Karpas-422 (cell line): ENCODE results near the gene TRAM2. TPM values are rescaled to one million over a fixed set of nuclear protein-coding genes. Genes with fewer than 3 reads are reported as not detected.

ENCODE experiments used
- DNase-seq: peaks from one replicate; pipeline ENCODE4 v3.0.0-alpha.2; 2015
- H2AFZ ChIP-seq: fragments of 200-600 bp; sonication (generic); 2 replicates; pipeline ENCODE4 v1.6.1; 2014; ENCODE audit warnings: antibody characterized with exemption, low read length, mixed read lengths
- H3K27ac ChIP-seq: fragments of 200-600 bp; sonication (generic); 2 replicates; pipeline ENCODE4 v1.5.1; 2014; ENCODE audit warnings: mild to moderate bottlenecking, low read length, moderate library complexity
- H3K27me3 ChIP-seq: fragments of 200-600 bp; sonication (generic); 2 replicates; pipeline ENCODE4 v1.6.1; 2014; ENCODE audit warnings: low read length, mixed read lengths
- H3K36me3 ChIP-seq: fragments of 200-600 bp; sonication (generic); 2 replicates; pipeline ENCODE4 v1.6.1; 2014; ENCODE audit warnings: low read length, mixed read lengths; ENCODE audit not compliant: insufficient read depth
- H3K4me1 ChIP-seq: fragments of 200-600 bp; sonication (generic); 2 replicates; pipeline ENCODE4 v1.6.1; 2014; ENCODE audit warnings: mild to moderate bottlenecking, low read length, mixed read lengths
- H3K4me2 ChIP-seq: fragments of 200-600 bp; sonication (generic); 2 replicates; pipeline ENCODE4 v1.6.1; 2014; ENCODE audit warnings: low read length, low read depth, mild to moderate bottlenecking; ENCODE audit not compliant: poor library complexity, severe bottlenecking
- H3K4me3 ChIP-seq: fragments of 200-600 bp; sonication (generic); 2 replicates; pipeline ENCODE4 v1.5.1; 2014; ENCODE audit warnings: mild to moderate bottlenecking, antibody characterized with exemption, low read length, mixed read lengths
- H3K79me2 ChIP-seq: fragments of 200-600 bp; sonication (generic); 2 replicates; pipeline ENCODE4 v1.6.1; 2014; ENCODE audit warnings: mild to moderate bottlenecking, low read length, mixed read lengths
- H3K9ac ChIP-seq: fragments of 200-600 bp; sonication (generic); 2 replicates; pipeline ENCODE4 v1.6.0; 2014; ENCODE audit warnings: low read length
- H3K9me2 ChIP-seq: fragments of 200-600 bp; sonication (generic), shearing (Covaris generic); replicated peaks from 2 replicates; pipeline ENCODE4 v1.6.0; 2014; ENCODE audit warnings: mild to moderate bottlenecking, low read length, moderate library complexity; ENCODE audit not compliant: insufficient read depth
- H3K9me3 ChIP-seq: fragments of 300-700, 200-600 bp; sonication (generic); 2 replicates; pipeline ENCODE4 v1.6.1; 2014; ENCODE audit warnings: low read length, mixed read lengths
- H4K20me1 ChIP-seq: fragments of 200-600 bp; sonication (generic); 2 replicates; pipeline ENCODE4 v1.6.1; 2014; ENCODE audit warnings: mild to moderate bottlenecking, antibody characterized with exemption, low read length, low read depth; ENCODE audit not compliant: insufficient read depth
- total RNA-seq: library from RNA; depleted of rRNA; stranded (reverse); fragments of >200 nt; shearing (Covaris generic); gene quantifications from 2 replicates; pipeline ENCODE4 v1.2.3, GENCODE V29; 2014; ENCODE audit warnings: low replicate concordance

Gene TRAM2
- total RNA-seq, 1 experiment from 2014 or later: 24.1 TPM

DNA sequence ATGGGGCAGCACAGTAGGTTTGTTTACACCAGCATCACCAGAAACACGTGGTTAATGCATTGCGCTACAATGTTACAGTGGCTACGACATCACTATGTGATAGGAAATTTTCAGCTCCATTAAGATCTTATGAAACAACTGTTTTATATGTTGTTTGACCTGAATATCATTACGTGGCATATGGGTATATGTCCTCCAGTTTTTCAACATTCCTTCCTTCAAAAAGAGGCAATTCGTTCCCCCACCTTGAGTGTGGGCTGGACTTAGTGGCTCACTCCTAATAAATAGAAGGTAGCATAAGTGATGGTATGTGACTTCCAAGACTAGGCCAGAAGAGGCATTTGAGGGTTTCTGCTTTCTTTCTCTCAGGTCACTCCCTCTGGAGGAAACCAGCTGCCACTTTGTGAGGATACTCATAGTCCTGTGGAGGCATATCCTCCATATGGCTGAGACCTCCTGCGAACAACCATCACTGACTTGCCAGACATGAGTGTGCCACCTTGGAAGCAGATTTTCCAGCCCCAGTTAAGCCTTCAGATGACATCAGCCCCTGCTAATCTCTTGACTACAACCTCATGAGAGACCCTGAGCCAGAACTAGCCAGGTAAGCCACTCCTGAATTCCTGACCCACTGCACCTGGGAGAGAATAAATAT is 2.3 kb upstream of the TRAM2 start:
- H3K4me2 ChIP-seq: no peak overlapping the region
- no peak overlapping the region for H3K4me3 ChIP-seq
- no peak overlapping the region for H3K27ac ChIP-seq
- H3K79me2 ChIP-seq: peaks cover 26% of the 10 kb centered on the region
- peaks cover 23% of the 10 kb centered on the region for H4K20me1 ChIP-seq
- H3K4me1 ChIP-seq: peaks cover 32% of the 10 kb centered on the region
- no peak overlapping the region for H2AFZ ChIP-seq
- H3K36me3 ChIP-seq: no peaks in the 10 kb centered on the region
- no peaks in the 10 kb centered on the region for H3K27me3 ChIP-seq
- DNase-seq: no peak
- no peaks in the 10 kb centered on the region for H3K9me3 ChIP-seq
- no peak overlapping the region for H3K9ac ChIP-seq
- H3K9me2 ChIP-seq: no peaks in the 10 kb centered on the region

DNA sequence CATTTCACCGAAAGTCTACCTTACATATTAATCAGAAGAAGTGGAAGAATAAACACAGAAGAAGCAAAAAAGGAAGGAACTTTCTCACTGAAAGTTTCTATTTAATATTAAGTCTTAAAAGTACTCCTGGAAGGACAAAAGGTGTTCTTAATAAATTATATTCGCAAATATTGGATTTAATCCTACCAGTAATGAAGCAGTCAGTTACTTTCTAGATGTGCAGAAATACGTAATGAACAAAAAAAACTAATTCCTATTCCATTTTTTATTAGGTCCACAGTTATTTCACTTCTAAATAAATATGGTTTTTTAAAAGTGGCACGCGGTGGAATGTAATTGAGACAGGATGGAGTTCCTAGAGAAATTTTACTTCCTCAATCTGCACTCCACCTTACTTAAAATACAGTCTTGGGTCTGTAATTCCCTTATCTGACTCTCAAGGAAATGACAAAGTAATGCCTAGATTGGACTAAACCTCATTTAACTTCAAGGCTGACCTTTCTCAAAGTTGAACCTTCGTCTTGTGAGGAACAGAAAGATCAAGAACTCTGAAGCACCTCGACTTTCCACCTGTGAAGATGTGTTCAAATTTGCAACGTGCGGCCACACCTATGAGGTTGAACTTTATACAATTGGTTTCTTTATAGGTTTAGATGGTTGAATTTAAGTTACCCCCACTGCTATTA is 1.1 kb upstream of the TRAM2 start:
- Histone ChIP-seq H3K9ac (peak overlapping the region; percentile 86), H3K27me3 (no peaks in the 10 kb centered on the region), H4K20me1 (peaks cover 35% of the 10 kb centered on the region), H3K9me3 (no peaks in the 10 kb centered on the region), H3K36me3 (no peaks in the 10 kb centered on the region), H3K4me2 (peak overlapping the region; percentile 97), H3K4me1 (peaks cover 44% of the 10 kb centered on the region), H3K4me3 (peak overlapping the region; percentile 91), H3K27ac (peak overlapping the region; percentile 52), H3K79me2 (peaks cover 38% of the 10 kb centered on the region), H3K9me2 (no peaks in the 10 kb centered on the region), H2AFZ (peak overlapping the region; percentile 90)
- peak; percentile 49 for DNase-seq

DNA sequence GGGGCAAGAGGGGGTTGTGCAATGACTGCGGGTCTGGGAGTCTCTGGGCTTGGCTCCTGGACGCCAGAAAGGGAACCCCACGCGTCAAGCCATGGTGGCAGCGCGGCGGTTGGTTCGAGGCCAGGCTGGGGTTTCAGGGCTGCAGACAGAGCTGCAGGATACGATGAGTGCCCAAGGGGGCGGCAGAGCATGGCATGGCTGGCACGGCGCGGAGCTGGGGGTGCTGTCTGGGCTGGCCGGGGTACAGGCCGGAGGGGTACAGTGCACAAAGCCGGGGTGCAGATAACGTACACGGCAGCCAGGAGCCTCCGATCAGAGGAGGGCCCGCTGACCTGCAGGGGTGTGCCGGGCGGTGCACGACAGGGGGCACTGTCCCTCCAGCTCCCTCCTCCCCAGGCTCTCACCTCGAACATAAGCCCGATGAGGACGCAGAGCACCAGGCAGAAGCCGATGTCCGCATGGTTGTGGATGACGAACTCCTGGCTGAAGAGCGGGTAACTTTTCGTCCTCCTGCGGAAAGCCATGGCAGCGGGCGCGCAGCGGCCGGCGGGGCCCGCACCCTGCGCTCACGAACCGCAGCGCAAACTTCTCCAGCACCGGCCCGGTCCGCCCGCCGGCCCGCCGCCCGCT is 353 bp downstream of the TRAM2 start:
- H3K27me3 ChIP-seq: no peaks in the 10 kb centered on the region
- peak overlapping the region; percentile 54; the same call in 1 of the 2 replicates for H2AFZ ChIP-seq
- peaks cover 52% of the 10 kb centered on the region for H3K79me2 ChIP-seq
- H4K20me1 ChIP-seq: peaks cover 42% of the 10 kb centered on the region
- H3K4me3 ChIP-seq: peak overlapping the region; percentile 83
- peak; percentile 89 for DNase-seq
- no peaks in the 10 kb centered on the region for H3K36me3 ChIP-seq
- peak overlapping the region; percentile 79 for H3K4me2 ChIP-seq
- H3K27ac ChIP-seq: peak overlapping the region; percentile 48
- peak overlapping the region; percentile 82 for H3K9ac ChIP-seq
- no peaks in the 10 kb centered on the region for H3K9me2 ChIP-seq
- H3K9me3 ChIP-seq: no peaks in the 10 kb centered on the region
- peaks cover 56% of the 10 kb centered on the region for H3K4me1 ChIP-seq

DNA sequence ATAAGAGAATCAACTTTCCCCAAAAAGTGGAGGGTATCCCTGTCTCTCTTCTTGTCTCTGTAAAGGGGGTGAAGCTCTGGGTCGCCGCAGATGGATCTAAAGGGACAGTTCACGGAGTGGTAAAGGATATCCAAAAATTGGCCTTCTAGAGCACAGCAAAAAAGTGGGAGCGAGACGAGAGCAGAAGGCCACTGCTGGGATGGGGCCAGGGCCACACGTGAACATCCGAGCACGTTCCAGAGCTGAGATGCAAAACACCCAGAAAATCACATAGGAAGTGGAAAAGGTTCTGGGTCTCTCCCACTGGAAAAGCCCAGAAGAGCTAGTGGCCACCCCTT is 837 bp downstream of the TRAM2 start:
- peak overlapping the region; percentile 79 for H3K4me2 ChIP-seq
- peaks cover 57% of the 10 kb centered on the region for H3K79me2 ChIP-seq
- peaks cover 47% of the 10 kb centered on the region for H4K20me1 ChIP-seq
- no peaks in the 10 kb centered on the region for H3K9me2 ChIP-seq
- H3K9me3 ChIP-seq: no peaks in the 10 kb centered on the region
- H3K4me3 ChIP-seq: peak overlapping the region; percentile 83
- H3K27ac ChIP-seq: peak overlapping the region; percentile 48
- H3K4me1 ChIP-seq: peaks cover 61% of the 10 kb centered on the region
- peak overlapping the region; percentile 82 for H3K9ac ChIP-seq
- H2AFZ ChIP-seq: no peak overlapping the region
- no peaks in the 10 kb centered on the region for H3K36me3 ChIP-seq
- no peak for DNase-seq
- H3K27me3 ChIP-seq: no peaks in the 10 kb centered on the region

DNA sequence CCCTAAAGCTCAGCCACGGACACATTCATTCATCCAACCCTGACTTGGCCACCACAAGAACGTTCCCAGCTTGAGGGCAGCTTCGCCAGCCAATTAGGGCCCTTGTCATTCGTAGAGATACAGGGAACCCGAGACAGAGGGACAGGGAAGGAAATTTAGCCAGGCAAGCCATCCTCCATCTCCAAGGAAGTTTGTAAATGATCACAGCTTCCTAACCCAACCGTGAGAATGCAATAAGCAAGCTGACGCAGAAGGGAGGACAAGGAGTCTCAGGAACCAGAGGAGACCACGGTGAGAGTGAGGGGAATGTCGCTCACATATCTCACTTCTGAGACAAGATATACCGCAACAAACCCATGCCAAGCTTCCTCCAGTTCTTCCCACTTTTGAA is 1.4 kb downstream of the TRAM2 start:
- H4K20me1 ChIP-seq: peaks cover 51% of the 10 kb centered on the region
- peaks cover 62% of the 10 kb centered on the region for H3K79me2 ChIP-seq
- H3K36me3 ChIP-seq: no peaks in the 10 kb centered on the region
- DNase-seq: no peak
- H2AFZ ChIP-seq: no peak overlapping the region
- H3K4me3 ChIP-seq: peak overlapping the region; percentile 83
- H3K27ac ChIP-seq: peak overlapping the region; percentile 48; the same call in 1 of the 2 replicates
- peaks cover 66% of the 10 kb centered on the region for H3K4me1 ChIP-seq
- H3K9me2 ChIP-seq: no peaks in the 10 kb centered on the region
- peak overlapping the region; percentile 79 for H3K4me2 ChIP-seq
- peak overlapping the region; percentile 82 for H3K9ac ChIP-seq
- H3K9me3 ChIP-seq: no peaks in the 10 kb centered on the region
- H3K27me3 ChIP-seq: no peaks in the 10 kb centered on the region

DNA sequence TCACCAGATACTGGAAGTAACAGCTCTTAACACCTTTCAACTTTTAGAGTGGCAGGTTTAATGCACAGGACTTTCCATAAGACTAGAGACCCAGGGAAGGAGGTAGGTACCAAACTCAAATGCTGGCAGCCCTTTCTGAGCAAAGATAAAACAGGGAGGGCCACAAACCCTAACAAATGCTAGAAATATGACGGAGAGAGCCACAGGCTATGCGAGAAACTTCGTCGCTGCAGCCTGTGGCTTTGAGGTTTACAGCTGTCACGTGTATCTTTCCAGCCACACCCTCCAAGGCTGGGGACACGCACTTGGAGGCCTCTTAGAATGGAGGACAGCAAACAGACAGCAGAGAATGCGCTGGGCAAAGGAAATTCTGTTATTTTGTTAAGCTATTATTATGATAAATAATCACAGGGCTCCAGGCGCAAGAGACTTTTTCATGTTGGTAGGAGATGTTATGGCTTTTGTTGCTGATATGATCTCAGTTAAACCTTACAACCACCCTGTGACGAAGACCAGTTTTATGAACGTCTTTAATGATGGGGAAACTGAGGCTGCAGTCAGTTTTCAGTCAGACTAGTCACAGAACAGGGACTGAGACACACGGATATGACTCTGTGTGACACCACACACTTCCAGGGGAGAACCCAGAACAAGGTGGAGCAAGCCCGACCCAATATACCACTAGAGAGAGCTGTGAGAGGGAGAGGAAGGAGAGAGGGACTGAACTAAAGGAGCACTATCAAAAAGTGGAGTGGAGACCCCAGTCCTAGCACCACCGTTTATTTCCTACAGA is 2.0 kb downstream of the TRAM2 start:
- no peak overlapping the region for H2AFZ ChIP-seq
- H4K20me1 ChIP-seq: peaks cover 57% of the 10 kb centered on the region
- H3K4me2 ChIP-seq: peak overlapping the region; percentile 79
- H3K27ac ChIP-seq: no peak overlapping the region
- no peak for DNase-seq
- H3K27me3 ChIP-seq: no peaks in the 10 kb centered on the region
- peak overlapping the region; percentile 82 for H3K9ac ChIP-seq
- H3K9me3 ChIP-seq: no peaks in the 10 kb centered on the region
- peaks cover 72% of the 10 kb centered on the region for H3K4me1 ChIP-seq
- no peaks in the 10 kb centered on the region for H3K9me2 ChIP-seq
- peaks cover 68% of the 10 kb centered on the region for H3K79me2 ChIP-seq
- peak overlapping the region; percentile 83 for H3K4me3 ChIP-seq
- H3K36me3 ChIP-seq: no peaks in the 10 kb centered on the region

DNA sequence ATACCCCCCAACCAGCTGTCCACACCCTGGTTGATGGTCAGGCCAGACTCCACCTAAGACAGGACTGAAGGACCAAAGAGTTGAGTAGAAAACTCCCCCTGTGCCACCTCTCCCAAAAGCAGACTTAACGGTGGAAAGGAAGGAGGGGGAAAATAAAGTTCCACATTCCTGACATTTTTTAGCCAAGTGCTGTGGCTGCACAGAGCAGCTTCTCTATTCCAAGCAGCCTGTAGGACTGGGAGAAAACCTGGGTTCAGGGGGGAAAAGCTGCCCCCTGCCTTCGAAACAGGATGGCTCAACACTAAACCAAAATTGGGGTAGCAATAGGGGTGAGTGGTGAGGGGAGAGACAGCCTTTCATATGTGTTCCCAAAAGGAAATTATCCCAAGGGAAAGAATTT is 3.6 kb downstream of the TRAM2 start:
- Histone ChIP-seq H3K9ac (no peak overlapping the region), H3K4me1 (peaks cover 79% of the 10 kb centered on the region), H2AFZ (no peak overlapping the region), H3K79me2 (peaks cover 84% of the 10 kb centered on the region), H4K20me1 (peaks cover 66% of the 10 kb centered on the region), H3K4me2 (no peak overlapping the region), H3K27ac (no peak overlapping the region; the same call in 1 of the 2 replicates), H3K4me3 (no peak overlapping the region), H3K36me3 (no peaks in the 10 kb centered on the region), H3K9me2 (no peaks in the 10 kb centered on the region), H3K27me3 (no peaks in the 10 kb centered on the region), H3K9me3 (no peaks in the 10 kb centered on the region)
- no peak for DNase-seq

DNA sequence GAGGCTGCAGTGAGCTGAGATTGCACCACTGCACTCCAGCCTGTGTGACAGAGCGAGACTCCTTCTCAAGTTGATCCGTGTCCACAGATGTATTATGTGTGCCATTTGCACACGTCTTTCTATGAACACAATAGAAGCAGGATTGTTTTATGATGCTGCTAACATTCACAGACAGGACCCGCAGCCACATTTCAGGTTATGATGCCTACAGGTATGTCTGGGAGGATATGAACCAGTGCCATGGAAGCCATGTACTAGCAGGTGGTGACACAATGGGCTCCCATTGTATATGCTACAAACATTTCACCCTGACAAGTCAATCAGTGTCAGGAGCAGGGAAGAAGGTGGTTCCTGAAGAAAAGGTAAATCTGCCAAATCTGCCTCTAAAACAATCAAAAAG is 4.3 kb downstream of the TRAM2 start:
- Histone ChIP-seq H3K4me2 (no peak overlapping the region), H2AFZ (no peak overlapping the region), H3K4me1 (peaks cover 80% of the 10 kb centered on the region), H3K27ac (no peak overlapping the region; the same call in 1 of the 2 replicates), H3K4me3 (no peak overlapping the region), H3K27me3 (no peaks in the 10 kb centered on the region), H3K36me3 (no peaks in the 10 kb centered on the region), H3K9ac (no peak overlapping the region), H3K79me2 (peaks cover 92% of the 10 kb centered on the region), H3K9me3 (no peaks in the 10 kb centered on the region), H4K20me1 (peaks cover 73% of the 10 kb centered on the region), H3K9me2 (no peaks in the 10 kb centered on the region)
- no peak for DNase-seq
